ENCODE data around the gene GOLGA8J.
"Not testable (repeated sequence)": the region's sequence is repeated elsewhere in the genome, so short reads cannot be mapped to it uniquely, and the experiment has no call there.

Gene GOLGA8J

GRCh38 chr15:30080816-30081215, 1.9 kb upstream of the GOLGA8J start:
- not testable (repeated sequence) for DNase-seq (ENCODE audit: low read depth in 2 of 2)

GRCh38 chr15:30097827-30098226, 15.1 kb downstream of the GOLGA8J start:
- not testable (repeated sequence) for DNase-seq (ENCODE audit: low read depth in 2 of 2)

GRCh38 chr15:30102890-30103289, 20.1 kb downstream of the GOLGA8J start:
- DNase-seq (ENCODE audit: low read depth in 2 of 2): not testable (repeated sequence)

- not testable (repeated sequence) for DNase-seq (ENCODE audit: low read depth in 2 of 2)
These were observed 21.3 kb downstream of the GOLGA8J start for GRCh38 chr15:30103941-30104507.

GRCh38 chr15:30110591-30110990, 27.8 kb downstream of the GOLGA8J start:
- not testable (repeated sequence) for DNase-seq (ENCODE audit: low read depth in 2 of 2)

- not testable (repeated sequence) for DNase-seq (ENCODE audit: low read depth in 2 of 2)
These were observed 47.3 kb downstream of the GOLGA8J start for GRCh38 chr15:30130066-30130465.

GRCh38 chr15:30134751-30135150, 52.0 kb downstream of the GOLGA8J start, which contains the start of gene GOLGA8T:
Gene GOLGA8T (plus strand): TSS chr15:30135051. CDS start chr15:30135149, 98 bp downstream.
- not testable (repeated sequence) for DNase-seq (ENCODE audit: low read depth in 2 of 2)
